Mesodermal cell (in vitro differentiated cells): ENCODE results near the gene TPD52L1.

Experiments
- H3K27ac ChIP-seq: 2 replicates; pipeline ENCODE4 v1.7.0; 2013; ENCODE audit warnings: mild to moderate bottlenecking, low read depth, low read length, moderate library complexity; ENCODE audit not compliant: severe bottlenecking
- H3K36me3 ChIP-seq: 2 replicates; pipeline ENCODE4 v1.7.1; 2013; ENCODE audit warnings: mild to moderate bottlenecking, low read length, moderate library complexity; ENCODE audit not compliant: control insufficient read depth, insufficient read depth
- H3K4me1 ChIP-seq: one replicate; pipeline ENCODE4 v1.7.1; 2013; ENCODE audit warnings: mild to moderate bottlenecking, low read length; ENCODE audit not compliant: insufficient read depth, control insufficient read depth, poor library complexity, severe bottlenecking
- H3K4me3 ChIP-seq: 2 replicates; pipeline ENCODE4 v1.7.0; 2013; ENCODE audit warnings: low read length, control low read depth, mild to moderate bottlenecking; ENCODE audit not compliant: insufficient read depth, poor library complexity, severe bottlenecking; ENCODE audit errors: extremely low read depth
- H3K9me3 ChIP-seq: 2 replicates; pipeline ENCODE4 v1.7.1; 2013; ENCODE audit warnings: mild to moderate bottlenecking, low read length, moderate library complexity; ENCODE audit not compliant: control insufficient read depth
- WGBS, 2 experiments: methylation state at CpG; one replicate each; pipeline ENCODE4 v1.1.5; 2013; ENCODE audit warnings: missing lambda C conversion rate in 2 of 2; ENCODE audit not compliant: insufficient coverage in 2 of 2; 5-methylcytosine and 5-hydroxymethylcytosine counted together

Gene TPD52L1

GRCh38 chr6:125140808-125141207 lies 12.8 kb upstream of the TPD52L1 start:
- no peaks in the 10 kb centered on the region for H3K36me3 ChIP-seq
- H3K4me3 ChIP-seq, result no peak overlapping the region
- H3K27ac ChIP-seq, result no peak overlapping the region
- H3K4me1 ChIP-seq, result no peaks in the 10 kb centered on the region
- H3K9me3 ChIP-seq, result peaks cover 10% of the 10 kb centered on the region

GRCh38 chr6:125142618-125143017 lies 11.0 kb upstream of the TPD52L1 start:
- no peak overlapping the region for H3K4me3 ChIP-seq
- H3K36me3 ChIP-seq, result no peaks in the 10 kb centered on the region
- H3K4me1 ChIP-seq, result no peaks in the 10 kb centered on the region
- H3K9me3 ChIP-seq, result peaks cover 10% of the 10 kb centered on the region
- 87 to 90% methylated on average over 2 of the region's 2 CpGs for WGBS, 2 experiments
- H3K27ac ChIP-seq, result no peak overlapping the region

GRCh38 chr6:125144822-125145221 lies 8.8 kb upstream of the TPD52L1 start:
- Histone ChIP-seq H3K36me3 (no peaks in the 10 kb centered on the region), H3K9me3 (peaks cover 10% of the 10 kb centered on the region), H3K27ac (no peak overlapping the region), H3K4me1 (no peaks in the 10 kb centered on the region), H3K4me3 (no peak overlapping the region)
- WGBS, 2 experiments, result 100% methylated on average over 1 of the region's 1 CpG; no CpG with 5 or more reads in 1 of the 2 experiments

- whole genome bisulfite sequencing, 2 experiments, result 72 to 75% methylated on average over 3 to 5 of the region's 7 CpGs
- Histone ChIP-seq H3K4me3 (no peak overlapping the region), H3K36me3 (no peaks in the 10 kb centered on the region), H3K27ac (no peak overlapping the region), H3K4me1 (no peaks in the 10 kb centered on the region), H3K9me3 (no peaks in the 10 kb centered on the region)
Measured at GRCh38 chr6:125149256-125150144, 4.1 kb upstream of the TPD52L1 start.

GRCh38 chr6:125151700-125152099 lies 1.9 kb upstream of the TPD52L1 start:
- no peaks in the 10 kb centered on the region for H3K36me3 ChIP-seq
- WGBS, 2 experiments, result 74 to 89% methylated on average over 2 of the region's 4 CpGs

GRCh38 chr6:125154118-125154760 lies 666 bp downstream of the TPD52L1 start:
- no peak overlapping the region for H3K27ac ChIP-seq
- H3K36me3 ChIP-seq, result no peaks in the 10 kb centered on the region
- no peaks in the 10 kb centered on the region for H3K4me1 ChIP-seq
- no peaks in the 10 kb centered on the region for H3K9me3 ChIP-seq
- H3K4me3 ChIP-seq, result peak overlapping the region; percentile 60
- 0 to 2% methylated on average over 38 to 45 of the region's 50 CpGs for WGBS, 2 experiments

More at GRCh38 chr6:125151700-125152099, 1.9 kb upstream of the TPD52L1 start:
- no peak overlapping the region for H3K27ac ChIP-seq
- no peak overlapping the region for H3K4me3 ChIP-seq
- H3K9me3 ChIP-seq, result no peaks in the 10 kb centered on the region
- H3K4me1 ChIP-seq, result no peaks in the 10 kb centered on the region

- 19 to 23% methylated on average over 8 to 10 of the region's 14 CpGs for WGBS, 2 experiments
- peak overlapping the region; percentile 60 for H3K4me3 ChIP-seq
- no peaks in the 10 kb centered on the region for H3K36me3 ChIP-seq
- H3K4me1 ChIP-seq, result no peaks in the 10 kb centered on the region
- no peak overlapping the region for H3K27ac ChIP-seq
- no peaks in the 10 kb centered on the region for H3K9me3 ChIP-seq
Measured at GRCh38 chr6:125154761-125155135, 1.2 kb downstream of the TPD52L1 start.

- no peak overlapping the region for H3K4me3 ChIP-seq
- 100% methylated on average over 1 of the region's 2 CpGs; no CpG with 5 or more reads in 1 of the 2 experiments for WGBS, 2 experiments
- H3K27ac ChIP-seq, result no peak overlapping the region
- no peaks in the 10 kb centered on the region for H3K36me3 ChIP-seq
- no peaks in the 10 kb centered on the region for H3K4me1 ChIP-seq
- no peaks in the 10 kb centered on the region for H3K9me3 ChIP-seq
Measured at GRCh38 chr6:125155344-125155743, 1.8 kb downstream of the TPD52L1 start.

- no peak overlapping the region for H3K27ac ChIP-seq
- 93% methylated on average over 2 of the region's 4 CpGs; no CpG with 5 or more reads in 1 of the 2 experiments for WGBS, 2 experiments
- no peaks in the 10 kb centered on the region for H3K9me3 ChIP-seq
- no peak overlapping the region for H3K4me3 ChIP-seq
- H3K36me3 ChIP-seq, result no peaks in the 10 kb centered on the region
- no peaks in the 10 kb centered on the region for H3K4me1 ChIP-seq
Measured at GRCh38 chr6:125156496-125156895, 2.9 kb downstream of the TPD52L1 start.

GRCh38 chr6:125157280-125157679 lies 3.7 kb downstream of the TPD52L1 start:
- no peaks in the 10 kb centered on the region for H3K9me3 ChIP-seq
- no peak overlapping the region for H3K4me3 ChIP-seq
- WGBS, 2 experiments, result no CpG with 5 or more reads among the region's 3 CpGs
- H3K4me1 ChIP-seq, result no peaks in the 10 kb centered on the region
- H3K36me3 ChIP-seq, result no peaks in the 10 kb centered on the region
- no peak overlapping the region for H3K27ac ChIP-seq

- H3K4me3 ChIP-seq, result no peak overlapping the region
- H3K4me1 ChIP-seq, result no peaks in the 10 kb centered on the region
- no peaks in the 10 kb centered on the region for H3K9me3 ChIP-seq
- no peaks in the 10 kb centered on the region for H3K36me3 ChIP-seq
- no peak overlapping the region for H3K27ac ChIP-seq
- 80 to 86% methylated on average over 8 of the region's 9 CpGs for WGBS, 2 experiments
Measured at GRCh38 chr6:125157725-125158124, 4.2 kb downstream of the TPD52L1 start.
